Right renal cortex interstitium (tissue), 3 donors: ENCODE data around the gene NDUFS8. TPM values are rescaled to one million over a fixed set of nuclear protein-coding genes. Genes with fewer than 3 reads are reported as not detected.

Experiments used
- DNase-seq, 3 donors: peaks; one replicate each; pipeline ENCODE4 v3.0.0-alpha.2; 2013; ENCODE audit warnings: low read depth in 3 of 3, low spot score in 2 of 3
- polyA plus RNA-seq, 3 donors: library from polyadenylated mRNA; unstranded; fragments of 120-200 nt; gene quantifications; one replicate each; pipeline ENCODE4 v1.2.1, GENCODE V29; 2013; ENCODE audit not compliant: insufficient read length in 3 of 3

NDUFS8 gene
- polyA plus RNA-seq, 3 donors = 62.2 to 75.6 (median 65.2) TPM

GRCh38 chr11:68047437-68048290 is 17.2 kb downstream of the NDUFS8 start:
- no peak for DNase-seq

- DNase-seq = no peak
Observed at GRCh38 chr11:68048681-68049508, 18.4 kb downstream of the NDUFS8 start.

GRCh38 chr11:68049509-68050370 is 19.3 kb downstream of the NDUFS8 start:
- no peak for DNase-seq

- DNase-seq = no peak
Observed at GRCh38 chr11:68050371-68050841, 19.9 kb downstream of the NDUFS8 start.

GRCh38 chr11:68051191-68052136 is 21.0 kb downstream of the NDUFS8 start:
- no peak for DNase-seq

GRCh38 chr11:68052137-68052873 is 21.8 kb downstream of the NDUFS8 start:
- DNase-seq = no peak

- DNase-seq = no peak
Observed at GRCh38 chr11:68053117-68053516, 22.6 kb downstream of the NDUFS8 start.

- DNase-seq = no peak
Observed at GRCh38 chr11:68053981-68054812, 23.7 kb downstream of the NDUFS8 start.

- no peak for DNase-seq
Observed at GRCh38 chr11:68056317-68057285, 26.1 kb downstream of the NDUFS8 start.

GRCh38 chr11:68057807-68058206 is 27.3 kb downstream of the NDUFS8 start:
- no peak for DNase-seq

GRCh38 chr11:68061508-68061907 is 31.0 kb downstream of the NDUFS8 start:
- no peak for DNase-seq

GRCh38 chr11:68064926-68065325 is 34.4 kb downstream of the NDUFS8 start:
- DNase-seq = no peak

- DNase-seq = no peak
Observed at GRCh38 chr11:68065841-68066240, 35.4 kb downstream of the NDUFS8 start.

- DNase-seq = no peak
Observed at GRCh38 chr11:68066742-68067141, 36.3 kb downstream of the NDUFS8 start.

- DNase-seq = no peak
Observed at GRCh38 chr11:68067991-68068390, 37.5 kb downstream of the NDUFS8 start.

- DNase-seq = no peak
Observed at GRCh38 chr11:68071281-68072048, 41.0 kb downstream of the NDUFS8 start.
